Measurements from ENCODE around the gene ABI1. TPM values are rescaled to one million over a fixed set of nuclear protein-coding genes. Genes with fewer than 3 reads are reported as not detected.
A peak's percentile ranks its signal among the peaks of the same experiment; 100 is the strongest.

The ABI1 gene
- total RNA-seq, 1 experiment from 2014 or later, result 36.9 TPM

GRCh38 chr10:26698909-26699308 lies 161.8 kb downstream of the ABI1 start:
- no peak overlapping the region for H2BK12ac ChIP-seq (ENCODE audit: insufficient read length, low read depth, low read length)
- H3K79me2 ChIP-seq (ENCODE audit: insufficient read depth, low read length), result peaks cover 23% of the 10 kb centered on the region; the same call in 1 of the 2 replicates
- no peak overlapping the region for H3K9ac ChIP-seq (ENCODE audit: extremely low read depth, insufficient read length, low read length)
- no peak overlapping the region for H3K27ac ChIP-seq (ENCODE audit: insufficient read length, low read depth, low read length)
- no peak overlapping the region for H2BK15ac ChIP-seq (ENCODE audit: low read depth, low read length)
- Mint-ChIP-seq H3K36me3 (ENCODE audit: insufficient read depth in 1 of 3, low read depth in 3 of 3) (peaks cover 30 to 35% (median 34%) of the 10 kb centered on the region in 3 experiments), H3K4me1 (peaks cover 7 to 15% of the 10 kb centered on the region in 2 experiments; a peak in 3 of 4 replicates), H3K27ac (peak overlapping the region in 1 of 3 experiments; percentile 35; a peak in 1 of 7 replicates), H3K4me3 (peak overlapping the region; percentile 94 to 97), H3K27me3 (ENCODE audit: low read depth) (no peaks in the 10 kb centered on the region), H3K9me3 (peaks cover 0 to 7% of the 10 kb centered on the region in 2 experiments; a peak in 3 of 5 replicates)
- no peak overlapping the region for H3T11ph ChIP-seq (ENCODE audit: low read length)
- H4K91ac ChIP-seq (ENCODE audit: insufficient read length, low read depth, low read length), result no peak overlapping the region
- DNase-seq, result no peak
- peaks cover 6% of the 10 kb centered on the region for H3K23me2 ChIP-seq (ENCODE audit: insufficient read length, low read depth, low read length, poor library complexity, severe bottlenecking)
- H2AK5ac ChIP-seq (ENCODE audit: insufficient read length, low read length), result no peak overlapping the region
- H4K20me1 ChIP-seq (ENCODE audit: control insufficient read depth, insufficient read depth, insufficient read length), result no peaks in the 10 kb centered on the region
- no peak overlapping the region for H4K8ac ChIP-seq (replicated peaks; ENCODE audit: insufficient read length, low read depth, low read length)
- H2AFZ ChIP-seq (ENCODE audit: low read length), result no peak overlapping the region
- no peak overlapping the region for H2BK20ac ChIP-seq (ENCODE audit: low read depth, low read length, poor library complexity, severe bottlenecking)
- no peak overlapping the region for H3K56ac ChIP-seq (ENCODE audit: insufficient read length, low read depth, low read length)
- no peaks in the 10 kb centered on the region for H3K4me1 ChIP-seq (ENCODE audit: insufficient read depth, low read length)
- H3K14ac ChIP-seq (ENCODE audit: insufficient read depth, low read length), result no peak overlapping the region
- H3K27me3 ChIP-seq (ENCODE audit: insufficient read depth, low read length), result no peaks in the 10 kb centered on the region
- H3K9me3 ChIP-seq (ENCODE audit: control insufficient read depth, low read depth, low read length), result no peaks in the 10 kb centered on the region
- H4K5ac ChIP-seq (ENCODE audit: insufficient read length, low read depth, low read length), result no peak overlapping the region
- WGBS (ENCODE audit: extremely low coverage, insufficient read length, low lambda C conversion rate), result no CpG with 5 or more reads among the region's 2 CpGs
- H3K23ac ChIP-seq (ENCODE audit: insufficient read length, low read depth, low read length), result no peak overlapping the region
- peaks cover 5% of the 10 kb centered on the region for H3K79me1 ChIP-seq (ENCODE audit: insufficient read depth, low read depth, low read length, poor library complexity, severe bottlenecking)
- H3K4me2 ChIP-seq (ENCODE audit: insufficient read depth, insufficient read length, low read length), result peak overlapping the region; percentile 93
- no peak overlapping the region for H3K18ac ChIP-seq (ENCODE audit: insufficient read length, low read depth, low read length)
- H2BK5ac ChIP-seq (ENCODE audit: insufficient read length, low read length), result no peak overlapping the region
- no peak overlapping the region for H3K4ac ChIP-seq (ENCODE audit: low read depth, low read length)
- no peak overlapping the region for H2BK120ac ChIP-seq (ENCODE audit: low read depth, low read length, poor library complexity, severe bottlenecking)
- no peak for TF ChIP-seq CTCF (conservative IDR thresholded peaks at IDR 0.05)

Data from H9 (cell line).